CD4-positive, CD25-positive, alpha-beta regulatory T cell (primary cell): ENCODE results near the gene MESP1. TPM values are rescaled to one million over a fixed set of nuclear protein-coding genes. Genes with fewer than 3 reads are reported as not detected.

Experiments used
- ATAC-seq, 2 donors: fragments of 150-1000 bp; cut with Tn5 transposase; one replicate each; pipeline ENCODE4 v1.10.0; 2021; ENCODE audit warnings: low read depth in 2 of 2, moderate number of reproducible peaks in 2 of 2, moderate library complexity in 1 of 2
- DNase-seq, 3 donors: peaks; one replicate each; pipeline versions ENCODE4 v3.0.0 to v3.0.0-alpha.2; 2012 to 2022; ENCODE audit warnings: mixed read lengths in 1 of 3
- H3K27ac ChIP-seq: one replicate; pipeline ENCODE4 v1.7.0; 2013; ENCODE audit warnings: mild to moderate bottlenecking, low read length; ENCODE audit not compliant: insufficient read depth, poor library complexity, severe bottlenecking
- H3K27me3 ChIP-seq: one replicate; pipeline ENCODE4 v1.7.0; 2013; ENCODE audit warnings: low read length; ENCODE audit not compliant: control insufficient read depth, insufficient read depth
- H3K36me3 ChIP-seq: one replicate; pipeline ENCODE4 v1.7.0; 2013; ENCODE audit warnings: mild to moderate bottlenecking, low read length, moderate library complexity; ENCODE audit not compliant: control insufficient read depth, insufficient read depth
- H3K4me1 ChIP-seq: 2 replicates; pipeline ENCODE4 v1.7.0; 2013; ENCODE audit warnings: mild to moderate bottlenecking, low read length; ENCODE audit not compliant: insufficient read depth, control insufficient read depth, poor library complexity, severe bottlenecking
- H3K4me3 ChIP-seq: one replicate; pipeline ENCODE4 v1.7.0; 2013; ENCODE audit warnings: low read depth, mild to moderate bottlenecking, low read length, moderate library complexity
- H3K9me3 ChIP-seq, 2 experiments: 1 replicate in 1 of 2; 2 replicates in 1 of 2; pipeline ENCODE4 v1.7.0; 2013; ENCODE audit warnings: low read length in 2 of 2, mild to moderate bottlenecking in 1 of 2, moderate library complexity in 1 of 2; ENCODE audit not compliant: control insufficient read depth in 2 of 2
- H3K27ac Mint-ChIP-seq, 3 donors: one replicate each; pipeline ENCODE4 v1.8.0; 2020 to 2022; ENCODE audit warnings: mild to moderate bottlenecking in 3 of 3, mixed read lengths in 3 of 3, moderate library complexity in 2 of 3
- H3K27me3 Mint-ChIP-seq: one replicate; pipeline ENCODE4 v1.8.0; 2022; ENCODE audit warnings: mild to moderate bottlenecking, mixed read lengths
- H3K36me3 Mint-ChIP-seq: one replicate; pipeline ENCODE4 v1.8.0; 2020; ENCODE audit warnings: mixed read lengths
- H3K4me1 Mint-ChIP-seq, 4 donors: one replicate each; pipeline ENCODE4 v1.8.0; 2020 to 2022; ENCODE audit warnings: mixed read lengths in 4 of 4, mild to moderate bottlenecking in 1 of 4
- H3K4me3 Mint-ChIP-seq, 4 donors: one replicate each; pipeline ENCODE4 v1.8.0; 2020 to 2022; ENCODE audit warnings: mild to moderate bottlenecking in 4 of 4, mixed read lengths in 4 of 4, moderate library complexity in 3 of 4
- H3K9me3 Mint-ChIP-seq, 7 donors: one replicate each; pipeline ENCODE4 v1.8.0; 2020 to 2022; ENCODE audit warnings: mixed read lengths in 7 of 7, mild to moderate bottlenecking in 3 of 7, moderate library complexity in 2 of 7
- polyA plus RNA-seq, 4 donors: library from polyadenylated mRNA; unstranded; fragments of 300-500 nt; fragmentation: Illumina TruSeq; gene quantifications; one replicate each; pipeline ENCODE4 v1.2.3, GENCODE V29; 2021
- total RNA-seq: library from RNA; stranded (reverse); gene quantifications from one replicate; pipeline ENCODE4 v1.2.3, GENCODE V29; 2022

Gene MESP1
- total and polyA plus RNA-seq, 5 donors from 2014 or later = 0.20 to 1.9 (median 0.37) TPM

DNA sequence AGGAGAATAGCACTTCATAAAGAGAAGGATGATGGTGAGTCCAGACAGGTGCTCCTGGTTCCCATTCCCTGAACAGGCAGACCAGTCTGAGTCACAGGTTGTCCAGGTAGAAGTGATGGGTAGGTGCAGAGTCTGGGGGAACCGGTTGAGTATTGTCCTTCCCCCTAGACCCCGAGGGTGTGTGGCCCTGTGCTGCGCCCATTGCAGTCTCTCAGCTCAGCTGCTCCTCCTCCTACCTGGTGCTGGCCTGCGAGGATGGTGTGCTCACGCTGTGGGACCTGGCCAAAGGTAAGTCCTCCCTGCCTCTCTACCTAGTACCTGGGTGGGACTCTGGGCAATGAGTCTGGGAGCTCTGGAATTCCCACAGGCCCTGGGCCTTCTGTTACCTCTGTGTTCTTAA lies 19.8 kb downstream of the MESP1 start:
- no peaks in the 10 kb centered on the region for H3K36me3 ChIP-seq
- Mint-ChIP-seq H3K36me3 (peaks cover under 1% of the 10 kb centered on the region), H3K27me3 (peaks cover 13% of the 10 kb centered on the region), H3K27ac (no peak overlapping the region), H3K9me3 (no peaks in the 10 kb centered on the region), H3K4me1 (no peaks in the 10 kb centered on the region), H3K4me3 (no peak overlapping the region)
- no peak for ATAC-seq
- no peaks in the 10 kb centered on the region for H3K9me3 ChIP-seq
- H3K27ac ChIP-seq = no peak overlapping the region
- no peaks in the 10 kb centered on the region for H3K4me1 ChIP-seq
- H3K4me3 ChIP-seq = no peak overlapping the region
- no peak for DNase-seq
- peaks cover 3% of the 10 kb centered on the region for H3K27me3 ChIP-seq

DNA sequence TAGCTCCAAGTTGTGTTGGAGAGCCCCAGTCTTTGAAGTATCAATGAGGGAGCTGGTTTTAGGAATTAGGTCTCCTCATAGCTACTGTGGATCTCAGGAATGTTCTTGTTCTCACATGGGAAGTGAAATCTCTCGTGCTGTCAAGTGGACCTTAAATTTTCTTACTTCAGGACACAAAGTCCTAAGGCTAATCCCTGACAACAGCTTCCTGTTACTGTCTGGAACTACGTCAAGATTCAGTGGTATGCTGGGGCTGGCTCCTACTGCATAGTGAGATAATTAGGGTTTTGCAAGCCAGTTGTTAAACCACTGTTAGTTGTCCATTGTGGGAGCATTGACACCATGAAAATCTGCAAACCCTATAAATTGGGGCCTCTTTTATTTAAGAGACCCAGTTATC lies 22.8 kb downstream of the MESP1 start:
- H3K27ac Mint-ChIP-seq = no peak overlapping the region
- H3K27me3 Mint-ChIP-seq = peaks cover 5% of the 10 kb centered on the region
- Histone ChIP-seq H3K4me3 (no peak overlapping the region), H3K4me1 (no peaks in the 10 kb centered on the region), H3K36me3 (no peaks in the 10 kb centered on the region), H3K27me3 (peaks cover 3% of the 10 kb centered on the region), H3K27ac (no peak overlapping the region), H3K9me3 (peaks cover 4 to 6% of the 10 kb centered on the region in 2 experiments)
- H3K9me3 Mint-ChIP-seq = peaks cover 0 to 5% (median 2%) of the 10 kb centered on the region in 7 donors
- H3K36me3 Mint-ChIP-seq = no peaks in the 10 kb centered on the region
- H3K4me3 Mint-ChIP-seq = no peak overlapping the region
- no peaks in the 10 kb centered on the region for H3K4me1 Mint-ChIP-seq
- ATAC-seq = no peak
- DNase-seq = no peak

DNA sequence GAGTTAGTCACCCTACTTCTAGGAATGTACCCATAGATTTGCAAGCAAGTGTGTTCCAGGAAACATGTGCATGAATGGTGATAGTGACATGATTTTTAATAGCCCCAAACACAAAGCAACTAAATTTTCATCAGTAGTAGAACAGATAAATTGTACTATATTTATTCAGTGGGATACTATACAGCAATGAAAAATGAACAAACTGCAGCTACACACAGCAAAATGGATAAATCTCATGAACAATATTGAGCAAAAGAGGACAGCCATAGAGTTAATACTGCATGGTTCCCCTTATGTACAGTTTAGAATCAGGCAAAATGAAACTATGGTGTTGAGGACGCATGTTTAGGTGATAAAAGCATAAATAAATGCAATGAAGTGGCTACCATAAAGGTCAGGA lies 26.0 kb downstream of the MESP1 start:
- peaks cover 15% of the 10 kb centered on the region for H3K27me3 Mint-ChIP-seq
- H3K36me3 ChIP-seq = no peaks in the 10 kb centered on the region
- DNase-seq (no peak), ATAC-seq (no peak)
- no peaks in the 10 kb centered on the region for H3K36me3 Mint-ChIP-seq
- no peak overlapping the region for H3K4me3 Mint-ChIP-seq
- peaks cover 6% of the 10 kb centered on the region for H3K27me3 ChIP-seq
- H3K27ac Mint-ChIP-seq = no peak overlapping the region
- peaks cover 4 to 6% of the 10 kb centered on the region in 2 experiments for H3K9me3 ChIP-seq
- H3K4me1 ChIP-seq = no peaks in the 10 kb centered on the region
- H3K27ac ChIP-seq = no peak overlapping the region
- H3K4me1 Mint-ChIP-seq = no peaks in the 10 kb centered on the region
- H3K4me3 ChIP-seq = no peak overlapping the region
- H3K9me3 Mint-ChIP-seq = peaks cover 0 to 5% (median 2%) of the 10 kb centered on the region in 7 donors

DNA sequence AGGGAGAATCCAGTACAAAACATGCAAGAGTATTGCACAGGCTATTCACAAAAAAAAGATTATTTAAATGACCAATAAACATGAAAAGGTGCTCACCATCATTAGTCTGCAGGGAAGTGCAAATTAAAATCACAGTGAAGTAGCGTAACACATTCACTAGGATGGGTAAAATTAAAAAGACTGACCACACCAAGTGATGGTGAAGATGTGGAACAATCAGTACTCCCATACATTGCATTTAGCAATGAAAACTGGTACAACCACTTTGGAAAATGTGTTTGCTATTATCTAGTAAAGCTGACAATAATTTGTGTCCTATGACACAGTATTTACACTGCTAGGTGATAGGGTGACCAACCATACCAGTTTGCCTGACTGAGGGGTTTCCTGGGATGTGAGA lies 26.4 kb downstream of the MESP1 start:
- no peak for DNase-seq
- Histone ChIP-seq H3K27me3 (peaks cover 6% of the 10 kb centered on the region), H3K4me1 (no peaks in the 10 kb centered on the region), H3K9me3 (peaks cover 4 to 6% of the 10 kb centered on the region in 2 experiments), H3K27ac (no peak overlapping the region), H3K4me3 (no peak overlapping the region), H3K36me3 (no peaks in the 10 kb centered on the region)
- no peak for ATAC-seq
- Mint-ChIP-seq H3K4me1 (no peaks in the 10 kb centered on the region), H3K9me3 (peaks cover 0 to 5% (median 2%) of the 10 kb centered on the region in 7 donors), H3K27me3 (peaks cover 18% of the 10 kb centered on the region), H3K27ac (no peak overlapping the region), H3K36me3 (no peaks in the 10 kb centered on the region), H3K4me3 (no peak overlapping the region)

DNA sequence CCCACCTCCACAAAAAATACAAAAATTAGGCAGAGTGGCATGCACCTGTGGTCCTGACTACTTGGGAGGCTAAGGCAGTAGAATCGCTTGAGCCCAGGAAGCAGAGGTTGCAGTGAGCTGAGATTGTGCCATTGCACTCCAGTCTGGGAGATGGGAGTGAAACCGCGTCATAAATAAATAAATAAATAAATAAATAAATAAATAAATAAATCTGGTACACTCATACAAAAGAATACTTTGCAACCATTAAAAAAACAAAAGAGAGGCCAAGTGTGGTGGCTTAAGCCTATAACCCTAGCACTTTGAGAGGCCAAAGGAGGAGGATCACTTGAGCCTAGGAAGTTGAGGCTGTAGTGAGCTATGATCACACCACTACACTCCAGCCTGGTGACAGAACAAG lies 28.0 kb downstream of the MESP1 start:
- Histone ChIP-seq H3K9me3 (peaks cover 4 to 6% of the 10 kb centered on the region in 2 experiments), H3K4me1 (no peaks in the 10 kb centered on the region), H3K27ac (no peak overlapping the region), H3K36me3 (no peaks in the 10 kb centered on the region), H3K4me3 (no peak overlapping the region), H3K27me3 (peaks cover 4% of the 10 kb centered on the region)
- ATAC-seq = no peak
- no peak for DNase-seq
- Mint-ChIP-seq H3K9me3 (peaks cover 0 to 5% (median 2%) of the 10 kb centered on the region in 7 donors), H3K4me1 (no peaks in the 10 kb centered on the region), H3K36me3 (no peaks in the 10 kb centered on the region), H3K27me3 (peaks cover 29% of the 10 kb centered on the region), H3K4me3 (no peak overlapping the region), H3K27ac (no peak overlapping the region)

DNA sequence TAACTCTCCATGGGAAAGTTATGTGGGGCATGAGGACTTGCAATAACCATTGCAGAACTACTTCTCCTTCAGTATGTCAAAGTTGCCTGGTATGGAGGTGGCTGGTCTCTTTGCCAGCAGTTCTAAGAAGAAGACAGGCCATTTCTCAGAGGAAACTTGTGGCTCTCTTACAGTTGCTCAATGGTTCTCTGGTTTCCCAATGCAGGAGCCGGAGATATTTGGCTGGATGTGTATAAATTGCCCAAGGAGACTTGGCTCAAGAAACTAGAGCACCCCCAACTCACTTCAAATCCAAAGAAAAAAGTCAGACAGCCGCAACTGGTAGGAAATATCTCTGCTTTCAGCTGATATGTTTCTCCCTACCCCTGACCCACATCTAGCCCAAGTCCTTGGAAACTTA lies 36.3 kb downstream of the MESP1 start:
- ATAC-seq (no peak), DNase-seq (no peak)
- no peak overlapping the region for H3K27ac Mint-ChIP-seq
- Histone ChIP-seq H3K27me3 (peaks cover 3% of the 10 kb centered on the region), H3K36me3 (no peaks in the 10 kb centered on the region), H3K9me3 (no peaks in the 10 kb centered on the region), H3K27ac (no peak overlapping the region), H3K4me1 (no peaks in the 10 kb centered on the region), H3K4me3 (no peak overlapping the region)
- H3K9me3 Mint-ChIP-seq = peaks cover 0 to 1% (median 0%) of the 10 kb centered on the region in 7 donors
- H3K4me1 Mint-ChIP-seq = no peaks in the 10 kb centered on the region
- peaks cover 62% of the 10 kb centered on the region for H3K27me3 Mint-ChIP-seq
- no peak overlapping the region for H3K4me3 Mint-ChIP-seq
- H3K36me3 Mint-ChIP-seq = no peaks in the 10 kb centered on the region

DNA sequence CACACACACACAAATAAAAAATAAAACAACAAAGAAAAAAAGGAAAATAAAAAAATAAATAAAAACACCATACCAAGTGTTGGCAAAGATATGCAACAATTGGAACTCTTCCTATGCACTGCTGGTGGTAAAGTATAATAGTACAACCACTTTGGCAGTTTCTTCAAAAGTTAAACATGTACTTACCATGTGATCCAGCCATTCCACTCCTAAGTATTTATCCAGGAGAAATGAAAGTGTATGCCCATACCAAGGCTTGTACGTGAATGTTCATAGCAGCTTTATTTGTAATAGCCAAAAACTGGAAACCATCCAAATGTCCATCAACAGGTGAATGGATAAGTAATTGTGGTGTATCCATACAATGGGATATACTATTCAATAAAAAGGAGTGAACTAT lies 43.5 kb downstream of the MESP1 start:
- Histone ChIP-seq H3K27ac (no peak overlapping the region), H3K27me3 (peaks cover 19% of the 10 kb centered on the region), H3K4me1 (no peaks in the 10 kb centered on the region), H3K36me3 (no peaks in the 10 kb centered on the region), H3K4me3 (no peak overlapping the region), H3K9me3 (no peaks in the 10 kb centered on the region)
- no peaks in the 10 kb centered on the region for H3K36me3 Mint-ChIP-seq
- no peak overlapping the region for H3K4me3 Mint-ChIP-seq
- ATAC-seq (no peak), DNase-seq (no peak)
- H3K27me3 Mint-ChIP-seq = peaks cover 50% of the 10 kb centered on the region
- no peak overlapping the region for H3K27ac Mint-ChIP-seq
- H3K4me1 Mint-ChIP-seq = no peaks in the 10 kb centered on the region
- H3K9me3 Mint-ChIP-seq = peaks cover 0 to 1% (median 0%) of the 10 kb centered on the region in 7 donors

DNA sequence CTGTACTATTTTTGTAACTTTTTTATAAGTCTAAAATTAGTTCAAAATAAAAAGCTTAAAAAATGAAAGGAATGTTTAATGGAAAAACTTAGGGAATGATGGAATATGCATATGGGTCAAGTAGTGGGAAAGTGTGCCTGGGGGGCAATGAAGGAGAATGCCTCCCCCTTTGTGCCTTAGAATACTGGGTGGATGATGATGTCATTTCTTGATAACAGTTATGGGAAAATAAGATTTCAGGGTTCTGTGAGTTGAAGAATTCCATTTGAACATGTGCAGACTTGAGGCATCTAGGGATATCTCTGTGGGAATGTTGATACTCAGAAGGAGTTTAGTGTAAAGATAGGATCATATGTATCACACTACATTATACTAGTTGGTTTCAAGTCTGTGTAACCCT lies 46.6 kb downstream of the MESP1 start:
- peaks cover 0 to 2% (median 0%) of the 10 kb centered on the region in 7 donors for H3K9me3 Mint-ChIP-seq
- Histone ChIP-seq H3K36me3 (no peaks in the 10 kb centered on the region), H3K27ac (no peak overlapping the region), H3K4me3 (no peak overlapping the region), H3K27me3 (peaks cover 30% of the 10 kb centered on the region), H3K4me1 (no peaks in the 10 kb centered on the region), H3K9me3 (no peaks in the 10 kb centered on the region)
- ATAC-seq (no peak), DNase-seq (no peak)
- H3K27ac Mint-ChIP-seq = no peak overlapping the region
- H3K4me1 Mint-ChIP-seq = no peaks in the 10 kb centered on the region
- no peak overlapping the region for H3K4me3 Mint-ChIP-seq
- H3K36me3 Mint-ChIP-seq = no peaks in the 10 kb centered on the region
- peaks cover 55% of the 10 kb centered on the region for H3K27me3 Mint-ChIP-seq
